Measurements from ENCODE around the gene RAB25.
"Not testable (repeated sequence)": the region's sequence is repeated elsewhere in the genome, so short reads cannot be mapped to it uniquely, and the experiment has no call there.

Gene RAB25

DNA sequence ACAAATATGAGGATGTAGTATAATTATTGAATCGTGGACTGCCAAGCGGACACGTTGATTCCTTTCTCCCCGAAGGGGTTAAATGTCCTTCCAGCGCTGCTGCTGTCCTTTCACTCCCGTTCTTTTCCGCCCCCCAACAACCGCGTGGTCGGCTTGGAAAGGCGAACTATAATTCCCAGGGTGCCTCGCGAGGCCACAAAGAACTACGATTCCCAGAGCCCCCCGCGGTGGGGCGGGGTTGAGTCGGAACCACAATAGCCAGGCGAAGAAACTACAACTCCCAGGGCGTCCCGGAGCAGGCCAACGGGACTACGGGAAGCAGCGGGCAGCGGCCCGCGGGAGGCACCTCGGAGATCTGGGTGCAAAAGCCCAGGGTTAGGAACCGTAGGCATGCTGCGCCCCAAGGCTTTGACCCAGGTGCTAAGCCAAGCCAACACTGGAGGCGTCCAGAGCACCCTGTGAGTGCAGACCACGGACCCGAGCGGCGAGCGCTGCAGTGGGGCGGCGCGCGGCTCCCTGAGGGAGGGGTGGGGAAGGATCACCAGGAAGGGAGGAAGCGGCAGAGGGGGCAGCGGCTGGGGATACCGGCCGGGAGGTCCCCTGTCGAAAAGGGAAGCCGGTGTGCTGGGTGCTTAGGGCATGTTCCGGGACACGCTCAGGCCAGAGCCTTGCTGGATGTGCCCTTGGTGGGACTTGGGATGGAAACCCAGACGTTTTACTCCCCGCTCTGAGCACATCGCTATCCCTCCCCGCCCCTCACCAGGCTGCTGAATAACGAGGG is 6.3 kb upstream of the RAB25 start, which contains the start of gene LAMTOR2:
Gene LAMTOR2 (plus strand): TSS at position 283 of the 781 bp plus-strand sequence. CDS start 108 bp downstream, at position 391.
- DNase-seq (ENCODE audit: low spot score), result peak; percentile 94

DNA sequence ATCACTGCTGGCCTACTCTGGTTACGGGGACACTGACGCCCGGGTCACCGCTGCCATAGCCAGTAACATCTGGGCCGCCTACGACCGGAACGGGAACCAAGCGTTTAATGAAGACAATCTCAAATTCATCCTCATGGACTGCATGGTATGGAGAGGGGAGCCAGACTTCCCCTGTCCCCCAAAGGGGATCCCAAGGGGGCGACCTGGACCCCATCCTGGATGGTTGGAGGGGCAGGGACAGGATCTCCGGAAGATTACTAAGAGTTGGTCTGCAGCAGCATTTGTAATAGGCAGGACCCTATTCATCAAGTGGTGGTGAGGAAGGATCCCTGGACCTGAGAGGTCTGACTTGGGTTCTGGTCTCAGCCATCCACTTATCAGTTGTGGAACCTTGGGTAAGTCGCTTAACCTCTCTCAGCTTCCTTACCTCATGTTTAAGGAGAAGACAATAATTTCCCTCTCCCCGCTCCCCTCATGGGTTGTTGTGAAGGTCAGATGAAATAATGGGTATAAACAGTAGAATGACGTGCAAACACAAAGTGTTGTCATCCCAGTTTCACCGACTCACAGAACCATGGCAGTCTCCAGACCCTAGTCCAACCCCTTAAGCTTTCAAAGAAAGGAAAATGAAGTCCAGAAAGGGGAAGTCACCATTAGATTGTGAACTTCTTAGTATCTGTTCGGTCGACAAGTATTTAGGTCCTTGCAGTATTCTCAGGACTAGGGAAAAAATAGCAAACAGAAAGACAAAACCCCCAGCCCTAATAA is 5.5 kb upstream of the RAB25 start:
- peak; percentile 6 for DNase-seq (ENCODE audit: low spot score)

DNA sequence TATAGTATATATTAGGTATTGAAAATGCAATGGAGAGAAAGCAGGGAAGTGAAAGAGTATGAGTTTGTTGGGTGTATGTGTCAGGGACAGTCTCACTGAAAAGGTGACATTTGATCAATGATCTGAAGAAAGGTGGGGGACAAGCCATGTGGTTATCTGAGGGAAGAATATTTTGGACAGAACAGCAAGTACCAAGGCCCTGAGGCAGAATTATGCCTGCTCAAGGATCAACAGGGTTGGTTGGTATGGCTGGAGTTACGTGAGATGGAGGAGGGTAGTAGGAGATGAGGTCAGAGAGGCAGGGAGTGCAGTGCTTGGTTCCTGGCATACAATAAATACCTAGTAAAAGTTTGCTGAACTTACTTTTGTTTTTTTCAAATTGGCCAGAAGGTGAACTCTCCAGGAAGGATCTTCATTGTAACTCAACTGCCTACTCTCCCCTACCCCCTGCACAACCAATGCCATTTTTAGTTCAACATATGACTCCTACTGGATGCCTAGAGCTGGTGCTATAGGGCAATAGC is 4.6 kb upstream of the RAB25 start:
- DNase-seq (ENCODE audit: low spot score), result no peak

DNA sequence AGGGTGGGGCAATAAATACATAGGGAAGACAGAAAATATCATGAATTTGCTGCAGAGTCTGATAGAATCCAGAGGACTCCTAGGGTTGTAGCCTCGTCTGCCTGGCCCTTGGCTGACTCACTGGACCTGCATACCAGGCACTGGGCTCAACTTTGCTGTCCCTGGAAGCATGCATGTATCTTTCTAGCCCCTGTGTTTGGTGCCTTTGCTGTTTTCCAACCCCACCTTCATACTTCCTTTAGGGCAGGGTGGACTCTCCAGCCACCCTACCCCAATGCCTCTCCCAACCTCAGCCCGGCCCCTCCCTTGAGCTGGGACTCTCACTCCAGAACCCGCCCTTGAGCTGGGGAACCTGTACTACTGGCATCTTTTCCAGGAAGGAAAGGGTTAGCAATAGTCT is 1.2 kb downstream of the RAB25 start:
- DNase-seq (ENCODE audit: low spot score), result no peak

DNA sequence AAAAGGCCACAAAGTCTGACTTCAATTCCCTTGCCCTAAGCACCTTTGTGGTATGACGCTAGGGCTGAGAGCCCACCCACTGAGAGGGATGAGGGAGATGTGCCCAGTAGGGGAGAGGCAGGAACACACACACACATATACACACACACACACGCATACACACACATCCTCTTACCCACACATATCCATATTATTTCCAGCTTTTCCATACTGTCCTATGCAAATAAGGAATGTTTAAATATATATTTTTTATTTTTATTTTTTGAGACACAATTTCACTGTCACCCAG is 3.0 kb downstream of the RAB25 start:
- no peak for DNase-seq (ENCODE audit: low spot score)

DNA sequence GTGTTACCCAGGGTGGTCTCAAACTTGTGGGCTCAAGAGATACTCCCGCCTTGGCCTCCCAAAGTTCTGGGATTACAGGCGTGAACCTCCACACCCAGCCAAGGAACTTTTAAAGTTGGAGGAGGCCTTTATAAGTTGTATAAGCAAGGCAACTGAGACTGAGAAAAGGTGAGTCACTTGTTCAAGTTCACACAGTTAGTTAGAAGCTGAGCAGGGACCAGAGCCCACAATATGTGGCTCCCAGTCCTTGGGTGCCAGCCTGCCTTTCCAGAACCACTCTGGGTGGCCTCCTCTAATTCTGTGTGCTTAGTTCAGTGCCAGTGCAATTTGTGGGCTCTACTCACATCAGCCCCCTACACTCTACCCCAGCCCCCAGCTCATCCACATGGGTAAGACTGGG is 3.7 kb downstream of the RAB25 start:
- DNase-seq (ENCODE audit: low spot score), result no peak

DNA sequence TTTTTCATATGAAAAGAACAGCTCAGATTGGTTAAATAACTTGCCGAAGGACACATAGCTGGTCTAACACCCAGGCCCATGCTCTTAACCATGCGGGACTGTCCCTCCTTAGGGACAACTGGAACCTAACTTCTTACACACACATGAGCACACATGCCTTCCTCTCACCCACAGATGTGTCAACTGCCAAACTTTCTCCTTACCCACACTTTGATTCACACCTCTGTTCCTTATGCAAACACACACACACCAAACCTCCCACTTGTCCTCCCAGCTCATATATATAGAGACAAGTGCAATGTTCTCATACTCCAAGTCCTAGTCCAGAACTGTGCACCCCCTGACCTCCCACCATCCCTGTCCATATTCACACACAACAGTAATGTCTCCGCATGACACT is 4.3 kb downstream of the RAB25 start:
- DNase-seq (ENCODE audit: low spot score), result no peak

DNA sequence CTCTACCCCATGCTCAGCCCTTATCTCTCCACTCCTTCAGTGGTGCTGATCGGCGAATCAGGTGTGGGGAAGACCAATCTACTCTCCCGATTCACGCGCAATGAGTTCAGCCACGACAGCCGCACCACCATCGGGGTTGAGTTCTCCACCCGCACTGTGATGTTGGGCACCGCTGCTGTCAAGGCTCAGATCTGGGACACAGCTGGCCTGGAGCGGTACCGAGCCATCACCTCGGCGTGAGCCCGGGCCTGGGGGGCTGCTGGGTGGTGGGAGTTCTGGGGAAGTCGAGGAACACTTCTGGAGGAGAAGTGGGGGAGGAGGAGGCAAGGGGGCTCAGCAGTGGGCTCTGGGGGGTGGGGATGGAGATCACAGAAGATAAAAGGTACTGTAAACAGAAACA is 4.9 kb downstream of the RAB25 start:
- DNase-seq (ENCODE audit: low spot score), result no peak

DNA sequence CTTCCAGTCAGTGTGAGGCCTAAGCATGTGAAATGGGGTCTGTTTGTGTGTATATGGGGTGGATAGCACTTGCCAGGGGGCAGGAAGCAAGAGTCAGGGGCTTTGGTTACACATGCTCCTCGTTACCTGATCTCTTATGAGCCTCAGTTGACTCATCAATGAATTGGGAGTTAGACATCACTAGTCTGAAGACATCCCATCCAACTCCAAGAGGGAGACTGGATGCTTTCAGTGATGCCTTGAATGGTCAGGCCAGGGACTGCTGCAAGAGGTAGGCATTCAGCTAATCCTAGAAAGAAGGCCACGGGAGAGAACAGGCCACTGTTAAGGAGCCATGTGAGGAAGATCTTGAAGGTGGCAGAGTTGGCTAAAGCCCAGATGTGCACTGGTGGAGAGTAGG is 6.3 kb downstream of the RAB25 start:
- no peak for DNase-seq (ENCODE audit: low spot score)

DNA sequence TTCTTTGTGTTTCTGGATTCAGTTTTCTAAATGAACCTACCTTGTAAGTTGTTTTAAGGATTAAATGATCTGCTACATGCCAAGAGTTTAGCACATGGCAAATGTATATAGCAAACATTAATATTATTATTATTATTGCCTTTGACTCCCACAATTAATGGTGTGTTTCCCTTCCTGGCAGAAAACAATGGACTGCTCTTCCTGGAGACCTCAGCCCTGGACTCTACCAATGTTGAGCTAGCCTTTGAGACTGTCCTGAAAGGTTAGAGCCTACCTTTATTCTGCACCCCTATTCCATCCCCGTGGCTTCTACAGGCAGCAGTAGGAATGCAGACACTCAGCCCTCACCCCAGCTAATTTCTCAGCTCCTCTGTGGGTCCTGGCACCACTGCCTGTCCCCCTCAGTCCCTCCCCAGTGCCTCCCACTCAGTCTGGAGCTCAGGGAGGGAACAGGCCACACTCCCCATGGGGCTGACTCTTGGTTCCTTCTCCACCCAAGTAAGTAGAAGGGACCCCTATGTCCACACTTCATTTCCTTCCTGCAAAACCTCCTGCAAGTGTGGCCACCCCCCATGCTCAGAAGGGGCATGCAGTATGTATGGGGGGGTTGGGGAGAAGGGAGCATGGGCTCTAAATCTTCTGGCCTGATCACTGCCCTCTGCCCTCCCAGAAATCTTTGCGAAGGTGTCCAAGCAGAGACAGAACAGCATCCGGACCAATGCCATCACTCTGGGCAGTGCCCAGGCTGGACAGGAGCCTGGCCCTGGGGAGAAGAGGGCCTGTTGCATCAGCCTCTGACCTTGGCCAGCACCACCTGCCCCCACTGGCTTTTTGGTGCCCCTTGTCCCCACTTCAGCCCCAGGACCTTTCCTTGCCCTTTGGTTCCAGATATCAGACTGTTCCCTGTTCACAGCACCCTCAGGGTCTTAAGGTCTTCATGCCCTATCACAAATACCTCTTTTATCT is 8.8 kb downstream of the RAB25 start:
- DNase-seq (ENCODE audit: low spot score), result no peak

DNA sequence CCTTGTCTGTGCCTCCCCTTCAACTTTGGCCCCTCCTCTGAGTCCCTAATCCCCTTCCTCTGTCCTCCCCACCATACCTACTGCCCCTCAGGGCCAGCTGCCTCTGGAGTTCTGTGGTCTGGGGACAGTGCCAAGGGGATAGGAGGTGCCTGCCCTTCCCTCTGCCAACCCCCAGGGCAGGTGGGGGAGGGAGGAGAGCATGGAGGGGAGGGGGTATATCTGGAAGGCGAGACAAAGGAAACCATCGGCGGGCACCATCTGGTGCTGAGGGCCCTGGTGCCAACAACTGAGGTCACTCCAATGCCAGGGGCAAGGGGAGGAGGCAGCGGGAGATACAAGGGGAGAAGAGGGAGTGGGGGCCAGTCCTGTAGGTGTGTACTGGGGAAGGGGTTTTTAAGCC is 9.6 kb downstream of the RAB25 start:
- DNase-seq (ENCODE audit: low spot score), result no peak

DNA sequence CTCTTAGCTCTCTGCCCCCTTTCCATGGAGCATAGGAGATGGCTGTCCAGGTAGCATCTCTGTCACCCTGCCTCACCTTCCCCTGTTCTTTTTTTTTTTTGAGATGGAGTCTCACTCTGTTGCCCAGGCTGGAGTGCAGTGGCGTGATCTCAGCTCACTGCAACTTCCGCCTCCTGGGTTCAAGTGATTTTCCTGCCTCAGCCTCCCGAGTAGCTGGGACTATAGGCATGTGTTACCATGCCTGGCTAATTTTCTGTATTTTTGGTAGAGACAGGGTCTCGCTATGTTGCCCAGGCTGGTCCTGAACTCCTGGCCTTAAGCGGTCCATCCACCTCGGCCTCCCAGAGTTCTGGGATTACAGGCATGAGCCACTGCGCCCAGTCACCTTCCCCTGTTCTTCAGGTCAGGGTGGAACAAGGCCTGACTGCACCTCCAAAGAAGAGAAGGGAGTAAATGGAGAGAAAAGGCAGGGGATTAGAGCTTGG is 10.4 kb downstream of the RAB25 start:
- DNase-seq (ENCODE audit: low spot score), result not testable (repeated sequence)

DNA sequence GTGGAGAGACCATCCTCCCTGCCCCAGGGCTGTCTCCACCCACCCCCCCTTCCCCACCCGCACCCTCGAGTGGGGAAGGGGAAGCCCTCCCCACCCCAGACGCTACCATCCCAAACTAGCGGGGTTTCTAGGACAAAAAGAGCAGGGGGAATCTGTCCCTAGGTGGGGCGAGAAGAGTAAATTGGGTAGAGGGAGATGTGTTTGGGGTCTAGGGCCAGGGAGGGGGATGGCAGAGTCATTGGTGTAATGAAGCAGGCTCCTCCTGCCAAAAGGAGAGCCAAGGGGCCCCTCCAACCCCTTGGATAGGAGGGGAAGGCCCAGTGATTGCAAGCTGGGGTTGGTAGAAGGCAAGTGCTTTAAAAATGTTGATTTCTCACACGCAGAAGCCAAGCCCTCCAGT is 11.3 kb downstream of the RAB25 start:
- no peak for DNase-seq (ENCODE audit: low spot score)

DNA sequence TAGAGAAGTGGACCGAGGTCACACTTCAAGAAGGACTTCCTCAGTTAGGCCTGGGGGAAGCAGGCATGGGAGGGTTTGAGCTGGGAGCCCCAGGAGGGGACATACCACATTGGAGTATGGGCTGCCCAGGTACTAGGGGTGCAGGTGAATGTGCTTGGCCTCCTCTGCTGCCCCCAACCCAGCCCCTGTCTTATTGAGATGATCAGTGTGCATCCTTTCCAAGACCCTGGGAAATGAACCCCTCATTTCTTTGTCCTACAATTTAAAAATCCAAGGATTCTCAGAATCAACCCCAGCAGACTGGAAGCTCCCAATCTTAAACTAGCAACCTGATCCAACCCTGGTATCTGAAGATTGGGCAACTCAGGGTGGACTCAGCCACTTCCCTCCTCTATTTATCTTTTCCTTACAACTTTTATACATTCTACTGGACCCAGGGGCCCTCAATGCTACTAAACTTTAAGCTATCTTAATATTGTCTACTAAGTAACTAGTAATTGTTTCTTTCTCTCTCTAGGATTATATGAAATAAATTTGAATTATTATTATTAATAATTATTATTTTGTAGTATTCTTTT is 12.2 kb downstream of the RAB25 start:
- no peak for DNase-seq (ENCODE audit: low spot score)

DNA sequence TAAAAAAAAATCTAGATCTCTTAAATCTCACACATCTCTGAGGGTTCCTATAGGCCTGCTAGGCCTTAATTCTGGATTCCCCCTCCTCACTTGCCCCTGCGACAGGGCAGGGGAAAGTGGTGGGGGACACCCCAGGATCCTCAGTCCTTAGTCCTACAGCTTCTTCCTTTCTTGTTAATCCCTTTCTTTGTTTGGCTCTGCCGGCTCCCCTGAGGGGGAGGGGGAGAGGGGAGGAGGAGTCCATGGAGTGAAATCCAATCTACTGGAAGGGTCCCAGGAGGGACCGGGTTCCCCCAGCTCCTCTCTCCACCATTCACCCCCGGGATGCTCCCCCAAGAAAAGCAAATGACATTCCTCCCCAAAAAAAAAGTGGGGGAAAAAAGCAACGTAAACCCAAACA is 12.8 kb downstream of the RAB25 start:
- no peak for DNase-seq (ENCODE audit: low spot score)

DNA sequence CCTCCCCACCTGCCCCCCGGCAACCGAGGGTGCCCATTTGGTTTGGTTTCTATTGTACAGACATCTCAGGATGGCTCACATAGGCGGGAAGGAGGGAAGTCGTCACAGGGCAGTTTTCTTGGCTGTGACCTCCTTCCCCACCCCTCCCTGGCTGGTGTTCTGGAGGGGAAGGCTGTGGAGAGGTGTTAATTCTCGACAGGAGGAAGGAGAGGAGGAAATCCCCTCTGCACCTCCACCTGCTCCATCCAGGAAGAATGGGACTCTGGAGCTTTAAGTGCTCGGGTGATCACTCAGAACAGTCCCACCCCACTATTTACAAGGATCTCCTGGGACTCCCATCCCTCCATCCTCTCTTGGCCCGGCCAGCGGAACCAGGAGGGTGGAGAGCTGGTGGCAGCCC is 13.7 kb downstream of the RAB25 start:
- DNase-seq (ENCODE audit: low spot score), result no peak

DNA sequence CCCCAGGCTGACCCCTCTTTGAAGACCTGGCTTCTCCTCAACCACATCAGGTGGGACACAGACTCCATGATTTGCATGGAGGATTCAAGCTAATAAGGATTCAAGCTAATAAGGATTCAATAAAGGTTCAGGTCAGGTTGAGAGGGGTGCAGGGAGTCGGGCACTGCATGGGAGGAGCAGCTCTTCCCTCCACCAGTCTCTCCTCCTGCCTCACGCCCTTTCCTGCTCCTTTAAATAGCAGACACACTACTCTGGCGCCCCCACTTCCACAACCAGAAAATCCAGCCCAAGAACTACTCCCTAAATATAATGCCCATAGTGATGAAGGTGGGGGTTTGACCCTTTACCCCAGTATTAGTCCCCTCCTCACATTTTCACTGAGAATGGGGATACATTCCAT is 14.2 kb downstream of the RAB25 start:
- DNase-seq (ENCODE audit: low spot score), result no peak

DNA sequence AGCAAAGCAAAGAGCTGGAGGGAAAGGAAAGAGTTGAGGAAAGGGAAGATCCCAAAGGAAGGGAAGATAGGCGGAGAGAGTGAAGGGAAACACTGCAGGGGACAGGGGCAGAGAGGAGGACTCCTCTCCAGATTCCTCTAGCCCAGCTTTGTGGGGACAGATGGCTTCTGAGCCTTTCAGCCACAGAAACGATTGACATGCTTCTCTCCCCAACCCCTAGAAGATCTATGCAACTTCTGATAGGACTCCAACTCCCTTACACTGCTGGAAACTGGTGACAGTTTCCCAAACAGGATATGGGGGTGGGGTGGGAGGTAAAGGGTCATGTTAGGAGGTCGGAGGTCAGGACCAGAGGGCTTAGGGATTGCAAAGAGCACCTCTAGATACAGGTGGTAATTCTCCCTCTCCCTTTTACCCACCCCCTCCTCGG is 14.8 kb downstream of the RAB25 start:
- DNase-seq (ENCODE audit: low spot score), result no peak

DNA sequence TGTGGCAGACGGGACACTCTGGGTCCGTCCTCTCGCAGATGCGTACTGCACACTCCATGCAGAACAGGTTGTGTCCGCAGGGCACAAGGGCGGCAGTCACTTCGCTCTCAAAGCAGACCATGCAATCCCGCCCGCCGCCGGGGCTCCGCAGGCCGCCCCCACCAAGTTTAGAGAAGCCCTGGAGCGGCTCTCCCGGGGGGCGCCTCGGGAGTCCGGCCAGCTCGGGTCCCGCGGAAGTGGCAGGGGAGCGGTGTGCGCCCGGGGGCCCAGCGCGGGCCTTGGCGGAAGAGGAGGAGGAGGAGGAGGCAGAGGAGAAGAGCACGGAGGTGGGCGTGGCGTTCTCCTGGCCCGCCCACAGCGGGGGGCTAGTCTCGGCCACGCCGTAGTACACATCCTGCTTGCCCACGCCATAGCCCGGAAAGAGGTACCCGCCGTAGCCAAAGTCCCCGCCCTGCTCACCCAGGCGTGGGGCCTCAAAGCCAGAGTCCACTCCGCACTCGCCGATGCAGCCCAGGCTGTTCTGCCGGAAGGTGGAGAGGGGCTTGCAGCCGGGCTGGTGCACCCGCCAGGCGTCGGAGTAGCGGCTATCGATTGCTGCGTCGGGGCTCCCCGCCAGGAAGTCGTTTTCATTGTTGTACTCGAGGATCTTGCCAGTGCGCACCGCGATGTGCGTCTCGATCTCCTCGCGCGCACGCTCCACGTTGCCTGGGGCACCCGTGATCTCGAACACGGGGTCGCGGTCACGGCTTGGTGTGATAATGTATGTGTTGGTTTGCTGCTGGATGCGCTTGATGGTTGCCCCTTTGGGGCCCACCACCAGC is 15.9 kb downstream of the RAB25 start:
- DNase-seq (ENCODE audit: low spot score), result no peak

DNA sequence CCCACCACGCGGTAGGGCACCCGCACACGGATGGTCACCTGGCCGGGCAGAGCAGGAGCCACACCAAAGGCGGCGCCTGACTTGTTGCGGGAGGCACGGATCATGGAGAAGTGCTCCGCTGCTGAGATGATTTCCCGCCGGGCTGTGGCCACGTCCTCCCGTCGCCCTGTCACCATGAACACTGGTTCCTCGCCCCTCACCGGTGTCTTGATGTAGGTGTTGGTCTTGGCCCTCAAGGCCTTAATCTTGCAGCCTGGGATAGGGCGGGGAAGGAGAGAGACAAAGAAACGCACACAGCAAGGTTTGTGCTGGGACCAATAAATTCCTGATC is 16.4 kb downstream of the RAB25 start:
- no peak for DNase-seq (ENCODE audit: low spot score)

DNA sequence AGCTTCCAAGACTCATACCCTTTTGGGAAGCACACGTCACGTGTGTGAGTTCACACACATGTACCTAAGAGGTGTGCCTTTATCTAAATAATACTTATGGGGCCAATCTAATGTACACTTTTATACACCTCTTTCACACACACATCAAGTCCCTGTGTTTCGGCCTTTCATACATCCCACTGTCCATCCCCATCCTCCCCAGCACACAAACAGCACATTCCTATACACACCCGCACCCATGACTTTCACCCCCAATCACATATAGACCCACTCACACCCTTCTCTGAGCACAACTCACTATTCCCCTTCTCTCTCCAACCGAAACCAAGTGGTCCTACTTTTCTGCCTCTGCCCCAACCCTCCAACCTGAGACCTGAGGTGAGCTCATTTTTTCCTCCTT is 17.8 kb downstream of the RAB25 start:
- no peak for DNase-seq (ENCODE audit: low spot score)
